ENCODE data around the gene MED13L.
"Not testable (repeated sequence)": the region's sequence is repeated elsewhere in the genome, so short reads cannot be mapped to it uniquely, and the experiment has no call there.

The MED13L gene

GRCh38 chr12:116303066-116303465, 25.6 kb upstream of the MED13L start:
- DNase-seq, result no peak

- no peak for DNase-seq
Measured at GRCh38 chr12:116302166-116303058, 24.9 kb upstream of the MED13L start.

- no peak for DNase-seq
Measured at GRCh38 chr12:116301621-116302020, 24.1 kb upstream of the MED13L start.

GRCh38 chr12:116299665-116300328, 22.3 kb upstream of the MED13L start:
- DNase-seq, result no peak

DNA sequence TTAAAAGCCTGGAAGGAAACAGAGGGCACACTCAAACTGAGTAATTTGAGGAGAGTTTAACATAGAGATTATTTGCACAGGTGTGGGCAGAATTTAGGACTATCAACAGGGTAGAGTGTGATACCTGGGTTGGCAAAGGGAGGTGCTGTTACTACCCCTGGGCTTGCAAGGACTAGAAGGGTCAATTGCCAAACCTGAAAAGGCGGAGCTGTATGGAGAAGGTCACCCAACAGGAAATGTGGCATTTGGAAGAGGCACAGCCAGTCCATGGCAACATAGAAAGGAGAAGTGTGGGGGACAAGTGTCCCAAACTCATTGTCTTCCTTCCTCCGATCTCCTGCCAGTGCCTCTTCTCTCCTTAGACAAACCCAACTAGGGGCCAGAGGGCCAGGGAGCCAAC, 21.6 kb upstream of the MED13L start:
- no peak for DNase-seq

- DNase-seq, result no peak
Measured at GRCh38 chr12:116298578-116298977, 21.1 kb upstream of the MED13L start.

DNA sequence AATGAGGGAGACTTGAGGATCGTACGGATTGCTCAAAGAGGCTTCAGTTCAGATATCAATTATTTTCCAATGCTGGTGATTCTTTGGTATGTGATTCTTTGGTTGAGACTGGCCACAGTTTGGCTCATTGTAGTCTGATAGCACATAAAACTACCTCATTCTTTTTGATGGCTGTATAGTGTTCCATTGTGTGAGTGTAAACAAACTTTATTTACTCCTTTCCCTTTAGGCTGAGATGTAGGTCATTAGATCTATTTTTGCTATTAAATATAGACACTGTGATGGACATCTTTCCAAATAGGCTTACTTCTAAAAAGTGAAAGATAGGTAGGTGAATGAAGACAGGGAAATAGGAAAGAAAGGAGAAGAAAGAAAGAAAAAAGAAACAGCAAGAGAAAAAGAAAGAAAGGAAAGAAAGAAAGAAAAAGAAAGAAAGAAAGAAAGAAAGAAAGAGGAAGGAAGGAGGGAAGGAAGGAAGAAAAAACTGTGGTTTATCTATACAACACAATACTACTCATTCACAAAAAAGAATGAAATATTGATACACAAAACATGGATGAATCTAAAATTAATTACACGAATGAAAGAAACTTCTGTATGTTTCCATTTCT, 19.8 kb upstream of the MED13L start:
- DNase-seq, result no peak

DNA sequence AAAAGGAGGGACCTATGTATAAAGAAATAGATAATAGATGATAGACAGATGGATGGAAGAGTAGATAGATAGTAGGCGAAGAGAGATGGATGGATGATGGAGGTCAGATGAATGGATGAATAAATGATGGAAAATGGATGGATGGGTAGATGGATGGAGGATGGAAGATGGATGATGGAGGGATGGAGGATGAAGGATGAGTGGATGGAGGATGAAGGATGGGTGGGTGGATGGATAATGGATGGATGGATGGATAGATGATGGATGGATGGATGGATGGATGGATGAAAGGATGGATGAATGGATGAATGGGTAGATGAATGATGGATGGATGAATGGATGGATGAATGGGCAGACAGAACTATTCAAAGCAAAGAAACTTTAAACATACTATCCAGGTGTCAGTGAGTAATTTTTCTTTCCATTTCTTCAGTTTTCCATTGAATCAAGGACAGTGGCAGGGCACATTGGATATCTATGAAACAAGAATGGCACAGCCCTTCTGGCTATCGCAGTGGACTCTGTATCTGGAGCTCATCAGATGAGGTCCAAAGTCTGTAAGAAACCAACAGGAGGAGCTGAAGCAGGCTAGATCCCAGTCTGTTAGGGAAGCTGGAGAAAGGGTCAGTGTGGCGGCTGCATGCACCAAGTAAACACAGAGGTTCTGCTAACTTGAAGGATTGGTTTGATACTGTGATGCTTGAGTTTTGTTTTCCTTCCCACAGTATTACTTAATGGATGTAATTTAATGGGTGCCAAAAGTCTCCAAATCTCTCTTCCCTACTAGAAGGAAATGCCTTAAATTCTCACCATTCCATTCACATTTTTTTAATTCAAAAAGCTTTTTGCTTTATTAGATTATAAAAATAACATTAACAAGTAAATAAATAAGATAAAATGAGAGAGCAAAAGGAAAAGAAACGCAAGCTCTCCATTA, 18.1 kb upstream of the MED13L start:
- no peak for DNase-seq

DNA sequence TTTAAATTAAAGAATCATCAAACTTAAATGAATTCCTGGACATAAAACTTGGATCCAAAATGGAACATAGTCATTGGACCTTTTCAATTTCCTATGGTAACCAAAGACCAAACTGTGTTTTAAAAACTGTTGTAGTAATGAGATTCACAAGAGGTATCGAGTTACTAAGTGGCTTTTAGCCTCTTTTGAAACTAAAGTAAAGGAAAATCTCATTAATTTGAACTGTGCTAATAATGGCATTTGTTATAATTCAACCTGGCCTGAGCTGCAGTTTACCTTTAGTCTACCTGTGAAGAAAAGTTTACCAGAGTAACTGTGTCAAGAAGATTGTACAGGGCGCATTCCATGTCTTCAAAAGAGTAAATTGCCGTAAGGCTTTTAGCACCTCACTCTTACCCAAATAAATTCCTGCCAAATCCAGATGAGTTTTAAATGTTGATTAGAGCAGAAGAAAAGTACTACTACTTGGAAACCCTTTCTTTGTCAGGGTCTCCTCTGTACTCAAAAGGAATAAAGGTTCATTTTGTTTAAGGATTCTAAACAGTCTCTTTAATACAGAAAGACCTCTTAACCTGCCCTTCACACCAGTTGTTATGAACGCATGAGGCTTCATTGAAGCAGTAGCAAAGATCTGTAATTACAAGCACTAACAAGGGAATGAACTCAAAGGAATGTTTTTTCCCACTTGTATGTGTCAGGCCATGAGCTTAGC, 17.1 kb upstream of the MED13L start:
- no peak for DNase-seq

- no peak for DNase-seq
Measured at GRCh38 chr12:116293687-116294453, 16.4 kb upstream of the MED13L start.

DNA sequence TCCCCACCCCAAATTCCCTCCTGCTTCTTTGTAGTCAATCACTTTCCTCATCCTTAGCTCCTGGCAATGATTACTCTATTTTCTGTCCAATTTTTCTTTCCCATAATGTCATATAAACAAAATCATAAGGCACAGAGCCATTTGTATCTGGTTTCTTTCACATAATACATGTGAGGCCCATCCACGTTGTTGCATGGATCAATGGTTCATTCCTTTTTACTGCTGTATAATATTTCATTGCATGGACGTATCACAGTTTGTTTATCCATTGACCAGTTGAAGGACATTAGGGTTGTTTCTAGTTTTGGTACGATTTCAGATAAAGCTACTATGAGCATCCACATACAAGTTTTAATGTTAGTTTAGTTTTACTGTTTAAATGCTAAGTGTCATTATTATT, 13.7 kb upstream of the MED13L start:
- no peak for DNase-seq

DNA sequence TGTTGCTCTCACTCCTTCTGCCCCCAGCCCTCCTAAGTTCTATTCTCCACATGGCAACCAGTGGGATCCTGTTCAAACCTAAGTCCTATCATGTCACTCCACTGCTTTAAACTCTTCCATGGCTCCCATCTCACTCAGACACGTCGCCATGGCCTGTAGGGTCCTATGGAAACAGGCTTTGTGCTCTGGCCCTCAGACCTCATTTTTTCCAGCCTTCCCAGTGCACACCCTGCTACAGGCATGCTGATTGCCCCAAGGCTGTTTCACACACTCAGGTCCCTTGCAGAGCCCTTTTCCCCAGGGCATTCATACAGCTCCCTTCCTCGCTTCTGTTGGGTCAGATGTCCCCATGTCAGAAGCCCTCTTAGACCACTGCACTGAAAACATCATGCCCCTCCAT, 11.2 kb upstream of the MED13L start:
- DNase-seq, result no peak

- no peak for DNase-seq
Measured at GRCh38 chr12:116287842-116288301, 10.4 kb upstream of the MED13L start.

- DNase-seq, result no peak
Measured at GRCh38 chr12:116284396-116284795, 6.9 kb upstream of the MED13L start.

DNA sequence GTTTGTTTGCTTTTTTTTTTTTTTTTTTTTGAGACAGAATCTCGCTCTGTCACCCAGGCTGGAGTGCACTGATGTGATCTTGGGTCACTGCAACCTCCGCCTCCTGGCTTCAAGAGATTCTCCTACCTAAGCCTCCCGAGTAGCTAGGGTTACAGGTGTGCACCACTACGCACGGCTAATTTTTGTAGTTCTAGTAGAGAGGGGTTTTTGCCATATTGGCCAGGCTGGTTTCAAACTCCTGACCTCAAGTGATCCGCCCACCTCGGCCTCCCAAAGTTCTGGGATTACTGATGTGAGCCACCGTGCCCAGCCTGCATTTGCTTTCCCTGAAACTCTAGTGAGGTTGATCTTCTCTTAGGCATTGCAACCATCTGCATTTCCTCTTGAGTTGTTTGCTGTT, 6.4 kb upstream of the MED13L start:
- DNase-seq, result not testable (repeated sequence)

DNA sequence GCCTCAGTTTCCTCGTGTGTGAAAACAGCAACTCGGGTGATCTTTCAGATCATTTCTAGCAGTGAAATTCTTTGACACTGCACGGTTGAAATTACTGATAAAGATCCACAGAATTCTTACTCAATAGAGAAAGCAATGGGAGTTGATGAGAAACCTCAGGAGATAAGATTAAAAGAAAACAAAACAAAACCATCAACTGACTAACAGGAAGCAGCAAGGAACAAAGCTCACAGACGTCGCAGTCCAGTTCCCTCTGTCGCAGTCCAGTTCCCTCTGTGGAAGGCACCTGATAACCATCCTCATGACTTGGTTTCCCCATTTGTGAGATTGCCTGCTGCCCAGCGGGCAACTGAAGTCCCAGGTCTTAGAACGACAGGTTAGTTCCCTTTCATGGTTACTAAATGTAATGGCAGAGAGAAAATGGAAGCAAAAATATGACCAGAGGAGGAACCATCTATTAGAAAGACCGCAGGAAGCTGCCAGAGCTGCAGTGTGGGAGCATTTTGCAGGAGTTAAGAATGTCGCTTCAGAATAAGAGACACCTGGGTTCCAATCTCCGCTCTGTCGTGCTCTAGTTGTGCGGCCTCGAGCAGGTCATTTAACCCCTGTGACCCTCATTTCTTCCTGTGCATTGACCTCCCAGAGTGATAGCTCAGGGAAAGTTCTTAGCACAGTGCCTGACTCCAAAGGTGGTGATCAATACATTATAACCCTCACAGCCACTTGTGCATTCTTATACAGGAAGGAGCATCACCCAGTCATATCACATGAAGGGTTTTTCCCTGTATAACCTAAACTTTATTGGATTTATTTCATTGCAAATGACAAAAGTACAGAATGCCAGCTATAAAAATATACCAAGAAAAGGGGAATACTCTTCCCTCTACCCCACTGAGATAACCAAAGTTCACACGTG, 5.1 kb upstream of the MED13L start:
- DNase-seq, result peak in 1 of 5 donors; percentile 8

GRCh38 chr12:116280595-116281290, 3.2 kb upstream of the MED13L start:
- no peak for DNase-seq

DNA sequence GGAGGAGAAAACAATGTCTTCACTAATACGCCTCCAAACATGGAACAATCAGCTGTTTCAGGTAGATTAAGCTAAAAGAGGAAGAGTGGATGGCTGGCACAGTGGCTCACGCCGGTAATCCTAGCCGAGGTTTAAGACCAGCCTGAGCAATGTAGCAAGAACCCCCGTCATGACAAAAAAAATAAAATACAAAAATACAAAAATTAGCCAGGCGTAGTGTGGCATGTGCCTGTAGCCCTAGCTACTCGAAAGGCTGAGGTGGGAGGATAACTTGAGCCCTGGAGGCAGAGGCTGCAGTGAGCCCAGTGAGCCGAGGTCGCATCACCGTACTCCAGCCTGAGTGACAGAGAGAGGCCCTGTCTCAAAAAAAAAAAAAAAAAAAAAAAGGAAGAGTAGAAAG, 1.2 kb upstream of the MED13L start:
- no peak for DNase-seq

GRCh38 chr12:116278279-116278626, 760 bp upstream of the MED13L start:
- no peak for DNase-seq

All from T-helper 1 cell (primary cell).